Activated T-cell treated with anti-CD3 and anti-CD28 coated beads, Interleukin-2, amount 50 U/mL, for 48 hours (primary cell): ENCODE results near the gene PCDHGC3.

ENCODE experiments used
- DNase-seq, 2 experiments: peaks; one replicate each; pipeline ENCODE4 v3.0.0-alpha.2; 2020

Gene PCDHGC3

DNA sequence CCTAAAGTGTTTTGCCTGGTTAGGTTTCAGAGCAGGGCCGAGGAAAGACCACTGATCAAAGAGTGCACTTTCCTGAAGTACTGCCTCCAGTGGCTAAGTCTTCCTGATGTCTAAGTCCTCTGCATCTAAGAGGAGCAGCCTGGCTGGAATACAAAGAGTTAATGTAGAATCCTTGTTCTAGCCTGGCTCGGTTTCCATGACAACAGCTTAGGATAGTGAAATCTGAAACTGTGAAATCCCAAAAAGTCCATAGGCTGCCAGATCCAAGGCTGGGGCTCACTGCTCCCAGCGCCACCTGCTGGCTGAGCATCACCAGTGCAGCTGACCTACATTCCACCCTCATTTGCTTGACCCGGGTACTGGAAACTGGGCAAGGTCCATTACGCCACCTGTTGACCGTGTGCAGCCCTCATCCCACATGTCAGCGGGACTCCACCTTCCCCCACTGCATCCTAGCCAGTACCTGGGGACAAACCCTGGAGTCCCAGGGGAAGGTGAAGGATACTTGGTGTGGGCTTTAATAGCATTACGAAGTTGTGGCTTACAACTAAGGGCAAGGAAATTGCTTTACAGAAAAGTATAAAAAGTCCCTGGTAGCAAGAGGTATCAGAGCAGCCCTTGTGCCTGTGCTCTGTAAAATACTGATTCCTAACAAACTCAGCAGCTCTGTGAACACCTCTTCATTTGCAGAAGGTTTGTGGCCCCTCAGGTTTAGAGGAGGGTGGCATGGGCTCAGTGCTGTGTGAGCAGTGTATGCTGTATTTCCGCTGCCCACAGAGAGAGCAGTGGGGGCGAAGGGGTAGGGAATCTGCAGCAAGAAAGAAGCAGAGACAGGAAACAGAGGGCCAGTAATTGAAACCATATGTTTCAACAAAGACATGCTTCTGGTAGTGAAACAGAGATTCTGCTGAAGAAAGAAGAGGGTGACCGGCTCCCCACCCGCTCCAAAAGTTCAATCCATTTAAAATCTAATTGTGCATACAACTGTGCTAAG is 49.1 kb downstream of the PCDHGC3 start:
- peak; percentile 61 to 67 for DNase-seq

DNA sequence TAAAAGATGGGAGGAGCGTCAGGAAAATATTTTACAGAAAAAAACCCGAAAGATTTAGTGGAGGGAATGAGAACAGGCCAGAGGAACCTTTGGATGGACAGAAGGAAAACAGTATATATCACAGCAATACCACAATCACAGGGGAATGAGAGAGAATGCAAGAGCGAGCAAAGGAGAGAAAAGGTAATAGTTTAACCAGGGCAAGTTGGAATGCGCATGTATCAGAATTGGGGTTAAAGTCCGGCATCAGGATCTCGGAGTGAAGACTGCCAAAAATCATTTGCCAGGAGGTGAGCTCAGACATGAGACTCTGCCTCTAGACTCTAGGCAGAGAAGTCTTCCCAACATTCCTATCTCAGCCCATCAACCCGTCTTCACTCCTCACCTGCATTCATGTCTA is 49.9 kb downstream of the PCDHGC3 start:
- no peak for DNase-seq

DNA sequence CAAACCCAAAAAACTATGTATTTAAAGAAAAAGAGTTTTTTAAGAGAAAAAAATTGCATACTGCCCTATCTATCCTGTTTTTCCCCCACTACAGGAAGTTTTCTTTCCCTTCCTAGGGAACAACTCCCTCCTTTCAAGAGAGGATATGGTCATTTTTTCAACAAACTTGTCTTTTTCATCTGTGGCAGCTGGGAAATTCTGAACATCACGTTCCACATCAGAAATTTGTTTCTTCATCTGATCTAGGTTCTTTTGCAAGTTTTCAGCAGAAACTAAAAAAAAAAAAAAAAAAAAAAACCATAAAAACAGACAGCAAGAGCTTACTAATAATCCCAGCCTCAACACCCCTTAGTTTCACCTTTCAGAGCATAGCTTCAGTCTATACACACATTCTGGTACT is 51.7 kb downstream of the PCDHGC3 start:
- DNase-seq, result no peak
